GM06990 (cell line): ENCODE results near the gene GLOD4.
"Not testable (repeated sequence)": the region's sequence is repeated elsewhere in the genome, so short reads cannot be mapped to it uniquely, and the experiment has no call there.

ENCODE experiments used
- DNase-seq: peaks from one replicate; pipeline ENCODE4 v3.0.0-alpha.2; 2011; ENCODE audit not compliant: insufficient read length; ENCODE audit errors: extremely low read depth
- H3K27me3 ChIP-seq: replicated peaks from 2 replicates; pipeline ENCODE4 v1.6.0; 2011; ENCODE audit warnings: low read length; ENCODE audit not compliant: control insufficient read depth, insufficient read depth
- H3K36me3 ChIP-seq: 2 replicates; pipeline ENCODE4 v1.5.1; 2011; ENCODE audit warnings: low read length; ENCODE audit not compliant: control insufficient read depth, insufficient read depth
- H3K4me3 ChIP-seq: replicated peaks from 2 replicates; pipeline ENCODE4 v1.5.1; 2011; ENCODE audit warnings: low read depth, mild to moderate bottlenecking, control low read depth, low read length
- TF ChIP-seq, protein P1 (sequence below): IDR thresholded peaks from 2 replicates; pipeline ENCODE4 v1.5.1; 2011; ENCODE audit warnings: low read length, control low read depth, mild to moderate bottlenecking, inconsistent platforms; ENCODE audit not compliant: insufficient read depth, poor library complexity, severe bottlenecking

Gene GLOD4

DNA sequence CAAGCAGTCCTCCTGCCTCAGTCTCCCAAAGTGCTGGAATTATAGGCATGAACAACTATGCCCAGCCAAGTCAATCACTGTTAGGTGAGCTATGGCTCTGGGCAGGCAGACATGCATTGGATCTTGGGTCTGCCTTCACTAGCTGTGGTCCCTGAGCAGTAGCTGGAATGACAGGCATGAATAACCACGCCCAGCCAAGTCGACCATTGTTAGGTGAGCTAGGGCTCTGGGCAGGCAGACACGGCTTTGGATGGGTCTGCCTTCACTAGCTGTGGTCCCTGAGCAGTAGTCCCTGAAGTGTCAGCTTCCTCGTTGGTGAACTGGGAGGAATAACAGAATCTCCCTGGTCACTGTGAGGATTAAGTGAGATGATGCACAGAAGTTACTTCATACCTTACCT, 6.5 kb upstream of the GLOD4 start:
- TF ChIP-seq, protein P1, sequence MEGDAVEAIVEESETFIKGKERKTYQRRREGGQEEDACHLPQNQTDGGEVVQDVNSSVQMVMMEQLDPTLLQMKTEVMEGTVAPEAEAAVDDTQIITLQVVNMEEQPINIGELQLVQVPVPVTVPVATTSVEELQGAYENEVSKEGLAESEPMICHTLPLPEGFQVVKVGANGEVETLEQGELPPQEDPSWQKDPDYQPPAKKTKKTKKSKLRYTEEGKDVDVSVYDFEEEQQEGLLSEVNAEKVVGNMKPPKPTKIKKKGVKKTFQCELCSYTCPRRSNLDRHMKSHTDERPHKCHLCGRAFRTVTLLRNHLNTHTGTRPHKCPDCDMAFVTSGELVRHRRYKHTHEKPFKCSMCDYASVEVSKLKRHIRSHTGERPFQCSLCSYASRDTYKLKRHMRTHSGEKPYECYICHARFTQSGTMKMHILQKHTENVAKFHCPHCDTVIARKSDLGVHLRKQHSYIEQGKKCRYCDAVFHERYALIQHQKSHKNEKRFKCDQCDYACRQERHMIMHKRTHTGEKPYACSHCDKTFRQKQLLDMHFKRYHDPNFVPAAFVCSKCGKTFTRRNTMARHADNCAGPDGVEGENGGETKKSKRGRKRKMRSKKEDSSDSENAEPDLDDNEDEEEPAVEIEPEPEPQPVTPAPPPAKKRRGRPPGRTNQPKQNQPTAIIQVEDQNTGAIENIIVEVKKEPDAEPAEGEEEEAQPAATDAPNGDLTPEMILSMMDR, result no peak
- peaks cover 25% of the 10 kb centered on the region for H3K36me3 ChIP-seq
- no peaks in the 10 kb centered on the region for H3K27me3 ChIP-seq
- H3K4me3 ChIP-seq, result no peak overlapping the region
- DNase-seq, result no peak

DNA sequence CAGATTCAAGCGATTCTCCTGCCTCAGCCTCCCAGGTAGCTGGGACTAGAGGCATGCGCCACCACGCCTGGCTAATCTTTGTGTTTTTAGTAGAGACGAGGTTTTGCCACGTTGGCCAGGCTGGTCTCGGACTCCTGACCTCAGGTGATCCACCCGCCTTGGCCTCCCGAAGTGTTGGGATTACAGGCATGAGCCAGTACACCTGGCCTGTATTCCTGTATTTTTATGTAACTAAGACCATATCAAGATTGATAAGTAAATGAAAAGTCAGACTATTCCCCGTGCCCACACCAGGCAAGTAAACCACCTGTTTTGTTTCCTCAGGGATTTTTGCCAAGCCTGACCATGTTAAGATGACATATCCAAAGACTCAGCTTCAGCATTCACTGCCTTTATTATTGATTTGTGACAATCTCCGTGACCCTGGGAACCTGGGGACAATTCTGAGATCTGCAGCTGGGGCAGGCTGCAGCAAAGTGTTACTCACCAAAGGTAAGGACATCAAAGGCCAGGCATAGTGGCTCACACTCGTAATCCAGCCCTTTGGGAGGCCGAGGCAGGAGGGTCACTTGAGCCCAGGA, 5.7 kb upstream of the GLOD4 start:
- peaks cover 25% of the 10 kb centered on the region for H3K36me3 ChIP-seq
- no peak for DNase-seq
- H3K27me3 ChIP-seq, result no peaks in the 10 kb centered on the region
- H3K4me3 ChIP-seq, result no peak overlapping the region
- TF ChIP-seq, protein P1, result no peak

DNA sequence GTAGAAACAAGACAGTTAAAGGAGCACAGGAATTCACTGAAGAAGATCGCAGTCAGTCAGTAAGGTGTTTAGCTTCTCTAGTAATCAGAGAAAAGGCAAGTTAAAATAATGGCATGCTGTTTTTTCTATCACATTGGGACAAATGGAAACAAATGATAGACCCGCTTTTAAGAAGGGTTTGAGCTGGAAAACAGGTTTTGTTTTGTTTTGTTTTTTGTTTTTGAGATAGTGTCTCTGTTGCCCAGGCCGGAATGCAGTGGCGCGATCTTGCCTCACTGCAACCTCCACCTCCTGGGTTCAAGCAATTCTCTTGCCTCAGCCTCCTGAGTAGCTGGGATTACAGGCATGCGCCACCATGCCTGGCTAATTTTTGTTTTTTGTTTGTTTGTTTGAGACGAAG, 3.8 kb upstream of the GLOD4 start:
- peaks cover 14% of the 10 kb centered on the region for H3K36me3 ChIP-seq
- H3K4me3 ChIP-seq, H3K27me3 ChIP-seq, DNase-seq: not testable (repeated sequence)

DNA sequence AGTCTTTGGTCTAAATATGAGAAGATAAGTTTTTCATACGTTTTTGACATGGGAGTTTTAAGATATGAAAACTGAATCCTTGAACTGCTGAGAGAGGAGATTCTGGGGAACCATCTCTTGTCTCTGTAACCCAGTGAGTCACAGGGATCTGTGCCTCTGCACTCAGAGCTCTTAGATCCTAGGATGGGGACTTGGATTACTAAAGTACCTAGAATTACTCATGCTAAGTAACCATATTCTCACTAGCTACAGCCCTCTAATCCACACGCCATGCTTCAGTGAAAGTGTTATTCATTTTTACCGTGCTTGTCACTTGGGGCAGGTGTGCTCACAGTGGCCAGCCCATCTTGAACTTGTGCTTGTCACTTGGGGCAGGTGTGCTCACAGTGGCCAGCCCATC, 2.1 kb upstream of the GLOD4 start:
- H3K4me3 ChIP-seq, result no peak overlapping the region
- DNase-seq, result no peak
- H3K36me3 ChIP-seq, result peaks cover 7% of the 10 kb centered on the region
- TF ChIP-seq, protein P1, result no peak
- no peaks in the 10 kb centered on the region for H3K27me3 ChIP-seq

- TF ChIP-seq, protein P1, result no peak
- Histone ChIP-seq H3K4me3 (no peak overlapping the region), H3K36me3 (peaks cover 15% of the 10 kb centered on the region), H3K27me3 (no peaks in the 10 kb centered on the region)
- no peak for DNase-seq
Observed at GRCh38 chr17:778096-778495, 4.0 kb downstream of the GLOD4 start.

DNA sequence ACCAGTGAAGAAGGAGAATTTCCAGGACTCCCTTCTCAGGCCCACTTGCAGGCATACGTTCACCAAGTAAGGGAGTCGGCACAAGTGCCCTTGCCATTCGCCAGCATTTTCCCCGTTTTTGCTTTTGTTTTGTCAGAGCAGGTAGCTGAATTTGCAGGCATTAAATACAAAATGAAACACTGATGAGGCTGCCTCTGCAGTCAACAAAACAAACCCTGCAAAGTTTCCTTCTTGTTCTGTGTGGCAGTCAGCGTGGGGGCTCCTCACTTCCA, 7.8 kb downstream of the GLOD4 start:
- Histone ChIP-seq H3K36me3 (peaks cover 17% of the 10 kb centered on the region), H3K4me3 (no peak overlapping the region), H3K27me3 (no peaks in the 10 kb centered on the region)
- TF ChIP-seq, protein P1, result no peak
- DNase-seq, result no peak
